Subcutaneous adipose tissue (tissue), 4 donors: ENCODE results near the gene ANTXR1. TPM values are rescaled to one million over a fixed set of nuclear protein-coding genes. Genes with fewer than 3 reads are reported as not detected.

Experiments
- CTCF ChIP-seq: fragments of 450-650 bp; IDR thresholded peaks from one replicate; pipeline ENCODE4 v1.5.1; 2016; ENCODE audit warnings: low read depth, mild to moderate bottlenecking, control low read depth, antibody characterized with exemption, moderate library complexity
- total RNA-seq, 4 donors: library from RNA; depleted of rRNA; stranded (reverse); fragments of >200 nt; gene quantifications; one replicate each; pipeline ENCODE4 v1.1.0, GENCODE V29; 2016

Gene ANTXR1
- total RNA-seq, 4 donors from 2014 or later = 45.4 to 88.7 (median 67.0) TPM

GRCh38 chr2:69001879-69002278 is 11.1 kb upstream of the ANTXR1 start:
- TF ChIP-seq CTCF = no peak

DNA sequence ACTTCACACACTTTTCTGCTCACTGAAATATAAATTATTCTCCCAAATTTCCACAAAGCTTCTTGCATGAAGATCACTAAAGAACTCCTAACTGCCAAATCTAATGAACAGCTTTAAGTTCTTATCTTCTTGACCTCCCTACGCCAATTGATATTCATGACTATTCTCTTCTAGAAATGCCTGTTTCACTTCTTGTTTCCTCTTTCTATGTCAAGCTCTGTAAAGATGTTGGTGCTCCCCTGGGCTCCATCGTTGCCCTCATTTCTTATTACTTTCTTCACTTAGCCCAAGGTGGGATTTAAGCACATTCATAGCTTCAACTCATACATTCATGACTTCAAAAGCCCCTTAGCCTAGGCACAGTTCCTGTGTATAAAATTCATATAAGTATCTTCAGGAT is 9.2 kb upstream of the ANTXR1 start:
- TF ChIP-seq CTCF = no peak

- TF ChIP-seq CTCF = no peak
Observed at GRCh38 chr2:69007169-69007568, 5.8 kb upstream of the ANTXR1 start.

DNA sequence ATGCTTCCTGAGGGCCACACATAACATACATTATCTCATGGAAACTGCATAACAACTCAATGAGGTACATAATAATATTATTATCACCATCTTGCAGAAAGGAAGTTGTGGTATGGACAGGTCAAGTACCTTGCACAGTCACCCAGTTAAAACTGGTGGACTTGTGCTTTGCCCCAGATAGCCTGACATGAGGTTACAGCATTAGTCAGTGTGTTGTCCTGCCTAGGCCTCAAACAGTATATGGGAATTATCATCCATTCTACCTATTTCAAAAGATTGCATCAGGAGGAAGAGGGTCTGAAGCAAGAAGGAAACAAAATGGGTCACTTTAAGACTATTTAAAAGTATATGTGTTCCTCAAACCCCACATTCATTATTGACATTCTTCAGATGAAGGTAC is 5.4 kb upstream of the ANTXR1 start:
- TF ChIP-seq CTCF = no peak

GRCh38 chr2:69010437-69011194 is 2.4 kb upstream of the ANTXR1 start:
- no peak for TF ChIP-seq CTCF

GRCh38 chr2:69011611-69012157 is 1.3 kb upstream of the ANTXR1 start:
- TF ChIP-seq CTCF = no peak

DNA sequence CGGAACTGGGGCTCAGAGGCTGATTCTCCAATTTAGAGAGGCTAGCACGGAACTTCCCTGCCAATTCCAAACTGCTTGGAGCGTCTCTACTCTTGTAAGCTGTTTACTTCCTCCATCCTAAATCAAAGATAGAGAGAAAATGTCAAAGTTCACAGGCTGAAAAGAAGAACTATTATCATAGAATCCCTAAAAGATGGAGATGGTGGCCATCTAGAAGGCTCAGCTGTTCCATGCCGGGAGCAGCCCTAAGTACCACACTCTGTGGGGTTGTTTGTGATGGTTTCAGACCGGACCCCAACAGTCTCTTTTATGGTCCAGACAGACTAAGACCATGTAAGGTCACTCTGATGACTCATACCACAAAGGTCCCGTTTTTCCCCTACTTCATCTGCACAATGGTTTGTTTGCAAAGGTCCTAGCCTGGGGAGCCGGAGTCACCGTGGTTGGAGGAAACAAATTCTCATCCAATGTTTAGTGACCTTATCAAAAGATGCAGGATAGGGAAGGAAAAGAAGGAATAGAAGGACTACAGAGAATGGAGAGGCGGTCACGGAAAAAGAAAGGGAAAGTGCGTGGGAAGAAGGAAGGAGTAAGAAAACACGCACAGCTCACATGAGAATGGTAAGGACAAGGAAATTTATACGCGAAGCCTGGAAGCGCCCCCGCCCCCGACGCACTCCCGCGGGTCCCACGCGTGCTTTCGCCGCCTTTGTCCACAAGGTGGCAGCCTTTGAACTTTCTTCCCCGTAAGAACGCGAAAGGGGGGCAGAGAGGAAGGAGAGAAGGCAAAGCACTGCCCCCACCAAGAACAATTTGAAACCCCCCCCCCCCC is 453 bp upstream of the ANTXR1 start:
- no peak for TF ChIP-seq CTCF
